Measurements from ENCODE around the gene AHCYL2. TPM values are rescaled to one million over a fixed set of nuclear protein-coding genes. Genes with fewer than 3 reads are reported as not detected.
"Not testable (repeated sequence)": the region's sequence is repeated elsewhere in the genome, so short reads cannot be mapped to it uniquely, and the experiment has no call there.

The AHCYL2 gene
- total RNA-seq, 1 donor from 2014 or later: 19.0 TPM

GRCh38 chr7:129348023-129348740, 123.4 kb downstream of the AHCYL2 start:
- no peak for TF ChIP-seq CTCF (IDR thresholded peaks at IDR 0.05)
- Mint-ChIP-seq H3K36me3 (ENCODE audit: unreplicated experiment) (no peaks in the 10 kb centered on the region), H3K27ac (ENCODE audit: unreplicated experiment) (no peak overlapping the region), H3K9me3 (ENCODE audit: unreplicated experiment) (no peaks in the 10 kb centered on the region), H3K4me3 (ENCODE audit: unreplicated experiment) (no peak overlapping the region), H3K27me3 (ENCODE audit: unreplicated experiment) (no peaks in the 10 kb centered on the region), H3K4me1 (ENCODE audit: unreplicated experiment) (peaks cover 15% of the 10 kb centered on the region)
- DNase-seq (ENCODE audit: extremely low spot score, unreplicated experiment): no peak

GRCh38 chr7:129351320-129351719, 126.5 kb downstream of the AHCYL2 start:
- Mint-ChIP-seq H3K27me3 (ENCODE audit: unreplicated experiment) (no peaks in the 10 kb centered on the region), H3K36me3 (ENCODE audit: unreplicated experiment) (no peaks in the 10 kb centered on the region), H3K4me1 (ENCODE audit: unreplicated experiment) (peaks cover 2% of the 10 kb centered on the region), H3K27ac (ENCODE audit: unreplicated experiment) (no peak overlapping the region), H3K4me3 (ENCODE audit: unreplicated experiment) (no peak overlapping the region), H3K9me3 (ENCODE audit: unreplicated experiment) (no peaks in the 10 kb centered on the region)
- DNase-seq (ENCODE audit: extremely low spot score, unreplicated experiment): no peak
- TF ChIP-seq CTCF (IDR thresholded peaks at IDR 0.05): no peak

GRCh38 chr7:129353104-129353503, 128.3 kb downstream of the AHCYL2 start:
- H3K9me3 Mint-ChIP-seq (ENCODE audit: unreplicated experiment); H3K27me3 Mint-ChIP-seq (ENCODE audit: unreplicated experiment); H3K4me3 Mint-ChIP-seq (ENCODE audit: unreplicated experiment); H3K4me1 Mint-ChIP-seq (ENCODE audit: unreplicated experiment); DNase-seq (ENCODE audit: extremely low spot score, unreplicated experiment); H3K36me3 Mint-ChIP-seq (ENCODE audit: unreplicated experiment); H3K27ac Mint-ChIP-seq (ENCODE audit: unreplicated experiment): not testable (repeated sequence)

GRCh38 chr7:129354428-129355157, 129.8 kb downstream of the AHCYL2 start:
- Mint-ChIP-seq H3K27ac (ENCODE audit: unreplicated experiment) (no peak overlapping the region), H3K27me3 (ENCODE audit: unreplicated experiment) (no peaks in the 10 kb centered on the region)

GRCh38 chr7:129356176-129356575, 131.3 kb downstream of the AHCYL2 start:
- no peak overlapping the region for H3K27ac Mint-ChIP-seq (ENCODE audit: unreplicated experiment)
- TF ChIP-seq CTCF (IDR thresholded peaks at IDR 0.05): no peak
- H3K36me3 Mint-ChIP-seq (ENCODE audit: unreplicated experiment): no peaks in the 10 kb centered on the region
- peaks cover 2% of the 10 kb centered on the region for H3K4me1 Mint-ChIP-seq (ENCODE audit: unreplicated experiment)
- no peaks in the 10 kb centered on the region for H3K27me3 Mint-ChIP-seq (ENCODE audit: unreplicated experiment)
- no peaks in the 10 kb centered on the region for H3K9me3 Mint-ChIP-seq (ENCODE audit: unreplicated experiment)
- DNase-seq (ENCODE audit: extremely low spot score, unreplicated experiment): no peak
- H3K4me3 Mint-ChIP-seq (ENCODE audit: unreplicated experiment): no peak overlapping the region

More at GRCh38 chr7:129354428-129355157, 129.8 kb downstream of the AHCYL2 start:
- TF ChIP-seq CTCF (IDR thresholded peaks at IDR 0.05): no peak
- H3K9me3 Mint-ChIP-seq (ENCODE audit: unreplicated experiment): no peaks in the 10 kb centered on the region
- H3K36me3 Mint-ChIP-seq (ENCODE audit: unreplicated experiment): no peaks in the 10 kb centered on the region
- H3K4me1 Mint-ChIP-seq (ENCODE audit: unreplicated experiment): peaks cover 2% of the 10 kb centered on the region
- no peak for DNase-seq (ENCODE audit: extremely low spot score, unreplicated experiment)
- no peak overlapping the region for H3K4me3 Mint-ChIP-seq (ENCODE audit: unreplicated experiment)
